ENCODE data around the gene SLC39A11. TPM values are rescaled to one million over a fixed set of nuclear protein-coding genes. Genes with fewer than 3 reads are reported as not detected.
A peak's percentile ranks its signal among the peaks of the same experiment; 100 is the strongest.

Gene SLC39A11
- total RNA-seq, 1 experiment from 2014 or later, result 18.6 TPM

- DNase-seq (ENCODE audit: low spot score), result peak; percentile 60
- H3K4me3 ChIP-seq (ENCODE audit: low read depth, low read length, poor library complexity, severe bottlenecking), result no peak overlapping the region
- TF ChIP-seq, protein P1, sequence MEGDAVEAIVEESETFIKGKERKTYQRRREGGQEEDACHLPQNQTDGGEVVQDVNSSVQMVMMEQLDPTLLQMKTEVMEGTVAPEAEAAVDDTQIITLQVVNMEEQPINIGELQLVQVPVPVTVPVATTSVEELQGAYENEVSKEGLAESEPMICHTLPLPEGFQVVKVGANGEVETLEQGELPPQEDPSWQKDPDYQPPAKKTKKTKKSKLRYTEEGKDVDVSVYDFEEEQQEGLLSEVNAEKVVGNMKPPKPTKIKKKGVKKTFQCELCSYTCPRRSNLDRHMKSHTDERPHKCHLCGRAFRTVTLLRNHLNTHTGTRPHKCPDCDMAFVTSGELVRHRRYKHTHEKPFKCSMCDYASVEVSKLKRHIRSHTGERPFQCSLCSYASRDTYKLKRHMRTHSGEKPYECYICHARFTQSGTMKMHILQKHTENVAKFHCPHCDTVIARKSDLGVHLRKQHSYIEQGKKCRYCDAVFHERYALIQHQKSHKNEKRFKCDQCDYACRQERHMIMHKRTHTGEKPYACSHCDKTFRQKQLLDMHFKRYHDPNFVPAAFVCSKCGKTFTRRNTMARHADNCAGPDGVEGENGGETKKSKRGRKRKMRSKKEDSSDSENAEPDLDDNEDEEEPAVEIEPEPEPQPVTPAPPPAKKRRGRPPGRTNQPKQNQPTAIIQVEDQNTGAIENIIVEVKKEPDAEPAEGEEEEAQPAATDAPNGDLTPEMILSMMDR (conservative IDR thresholded peaks at IDR 0.05; ENCODE audit: low read depth, low read length), result peak; percentile 89
- TF ChIP-seq EZH2 (IDR thresholded peaks at IDR 0.05; ENCODE audit: borderline replicate concordance, low read depth, low read length, poor library complexity, severe bottlenecking), result no peak
- CTCF ChIA-PET, result interaction anchor here (0.5 to 1.5 kb wide), 8 partner anchors 61 to 644 kb away, joined by 3 to 14 read pairs (median 4); no protein-coding TSS in a partner anchor
- intact Hi-C loops (cut with micrococcal nuclease; ENCODE audit: unreplicated experiment), result loop anchor here (2.0 to 5.0 kb wide), 4 partner anchors 168 to 645 kb away; no protein-coding TSS in a partner anchor
- H3K27ac ChIP-seq (ENCODE audit: low read depth, low read length, poor library complexity, severe bottlenecking), result no peak overlapping the region
- POLR2A ChIA-PET (ENCODE audit: low non-redundant PET), result no interaction called here
- no peaks in the 10 kb centered on the region for H3K4me1 ChIP-seq (ENCODE audit: insufficient read depth, low read length, poor library complexity, severe bottlenecking)
- H3K27me3 ChIP-seq (replicated peaks; ENCODE audit: insufficient read depth, low read depth, low read length, poor library complexity), result no peaks in the 10 kb centered on the region
- no TSS peak for BruUV-seq (replicated peaks)
- H3K36me3 ChIP-seq (ENCODE audit: insufficient read depth, low read length, poor library complexity, severe bottlenecking), result no peaks in the 10 kb centered on the region
- H3K9me3 ChIP-seq (ENCODE audit: low read depth, low read length, poor library complexity, severe bottlenecking), result no peaks in the 10 kb centered on the region
These were observed 366.9 kb downstream of the SLC39A11 start for GRCh38 chr17:72725433-72726068.

DNA sequence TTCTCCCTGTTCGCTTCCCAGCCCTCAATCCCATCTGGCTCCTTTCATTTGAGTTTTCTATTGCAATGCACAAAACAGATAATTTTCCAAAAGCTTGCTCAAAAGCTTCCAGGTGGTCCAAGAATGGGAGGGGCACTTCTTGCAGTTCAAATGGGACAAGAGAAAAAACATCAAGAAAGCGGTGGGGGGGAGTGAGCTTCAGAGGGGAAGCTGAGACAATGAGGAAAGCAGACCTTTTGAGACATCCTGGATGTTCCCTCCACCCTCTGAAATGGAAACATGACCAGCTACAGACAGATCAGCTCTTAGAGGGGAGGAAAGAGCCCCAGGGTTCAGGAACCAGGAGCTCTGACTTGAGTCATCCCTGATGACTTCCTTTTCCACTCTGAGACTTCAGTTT is 368.2 kb downstream of the SLC39A11 start:
- ChIA-PET CTCF (interaction anchor here (0.6 to 0.7 kb wide), 3 partner anchors 103 to 618 kb away, joined by 3 to 5 read pairs (median 3); no protein-coding TSS in a partner anchor), POLR2A (ENCODE audit: low non-redundant PET) (no interaction called here)
- no peaks in the 10 kb centered on the region for H3K4me1 ChIP-seq (ENCODE audit: insufficient read depth, low read length, poor library complexity, severe bottlenecking)
- no peak overlapping the region for H3K4me3 ChIP-seq (ENCODE audit: low read depth, low read length, poor library complexity, severe bottlenecking)
- TF ChIP-seq EZH2 (IDR thresholded peaks at IDR 0.05; ENCODE audit: borderline replicate concordance, low read depth, low read length, poor library complexity, severe bottlenecking), result no peak
- TF ChIP-seq, protein P1 (conservative IDR thresholded peaks at IDR 0.05; ENCODE audit: low read depth, low read length), result no peak
- intact Hi-C loops (cut with micrococcal nuclease; ENCODE audit: unreplicated experiment), result no loop called here
- no peaks in the 10 kb centered on the region for H3K9me3 ChIP-seq (ENCODE audit: low read depth, low read length, poor library complexity, severe bottlenecking)
- no peaks in the 10 kb centered on the region for H3K36me3 ChIP-seq (ENCODE audit: insufficient read depth, low read length, poor library complexity, severe bottlenecking)
- BruUV-seq (replicated peaks), result no TSS peak
- H3K27ac ChIP-seq (ENCODE audit: low read depth, low read length, poor library complexity, severe bottlenecking), result no peak overlapping the region
- DNase-seq (ENCODE audit: low spot score), result no peak
- H3K27me3 ChIP-seq (replicated peaks; ENCODE audit: insufficient read depth, low read depth, low read length, poor library complexity), result no peaks in the 10 kb centered on the region

DNA sequence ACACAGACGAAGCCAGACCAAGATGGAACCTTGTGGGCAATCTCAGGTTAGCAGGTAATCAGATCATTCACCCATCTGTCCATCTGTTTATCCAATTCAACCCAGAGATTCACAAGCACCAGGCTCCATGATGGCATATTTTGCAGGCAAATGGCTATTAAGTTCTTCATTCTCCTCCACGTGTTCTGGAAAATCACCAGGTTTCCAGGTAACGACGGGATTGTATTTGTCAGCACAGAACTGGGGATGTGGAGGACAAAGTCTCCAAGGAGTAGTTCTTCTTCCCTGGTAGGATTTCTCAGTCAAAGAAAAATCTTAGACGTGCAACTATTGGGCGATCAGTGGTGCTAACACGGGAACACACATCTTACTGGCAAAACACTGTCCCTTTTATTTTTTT is 368.8 kb downstream of the SLC39A11 start:
- H3K27ac ChIP-seq (ENCODE audit: low read depth, low read length, poor library complexity, severe bottlenecking), result no peak overlapping the region
- POLR2A ChIA-PET (ENCODE audit: low non-redundant PET), result no interaction called here
- H3K36me3 ChIP-seq (ENCODE audit: insufficient read depth, low read length, poor library complexity, severe bottlenecking), result no peaks in the 10 kb centered on the region
- H3K4me3 ChIP-seq (ENCODE audit: low read depth, low read length, poor library complexity, severe bottlenecking), result no peak overlapping the region
- H3K4me1 ChIP-seq (ENCODE audit: insufficient read depth, low read length, poor library complexity, severe bottlenecking), result no peaks in the 10 kb centered on the region
- no peaks in the 10 kb centered on the region for H3K27me3 ChIP-seq (replicated peaks; ENCODE audit: insufficient read depth, low read depth, low read length, poor library complexity)
- no peak for TF ChIP-seq EZH2 (IDR thresholded peaks at IDR 0.05; ENCODE audit: borderline replicate concordance, low read depth, low read length, poor library complexity, severe bottlenecking)
- TF ChIP-seq, protein P1 (conservative IDR thresholded peaks at IDR 0.05; ENCODE audit: low read depth, low read length), result no peak
- intact Hi-C loops (cut with micrococcal nuclease; ENCODE audit: unreplicated experiment), result no loop called here
- no peak for DNase-seq (ENCODE audit: low spot score)
- CTCF ChIA-PET, result interaction anchor here (0.6 kb wide), 1 partner anchor 104 kb away, joined by 3 read pairs; no protein-coding TSS in a partner anchor
- no peaks in the 10 kb centered on the region for H3K9me3 ChIP-seq (ENCODE audit: low read depth, low read length, poor library complexity, severe bottlenecking)
- no TSS peak for BruUV-seq (replicated peaks)
